Heart left ventricle (tissue), 13 donors: Measurements from ENCODE around the gene VILL.

Experiments
- POLR2A ChIP-seq, 2 donors: fragments of 450-650 bp; IDR thresholded peaks; one replicate each; pipeline ENCODE4 v1.6.1; 2017; ENCODE audit warnings: antibody characterized with exemption in 2 of 2, mild to moderate bottlenecking in 2 of 2, moderate library complexity in 2 of 2
- TF ChIP-seq, protein P1 (sequence below), 12 donors: fragments of 200-600 bp; sonication (generic) in 4 of 12; IDR thresholded peaks; one replicate each; pipeline versions ENCODE4 v1.5.0 to v1.8.0; 2018 to 2022; ENCODE audit warnings: antibody characterized with exemption in 12 of 12, mild to moderate bottlenecking in 5 of 12
- donor health status: ischemic (EF 13 %, LVEDD 7.1; RV severe dilation, severe dysfunction).
- donor health status: DM: no; HTN: yes; CAD: no.
- donor health status: DM: no; HTN: no; CAD: no.
- donor health status: ischemic (EF 25% LVEDD 6.9; RV normal size, moderate dysfunction).
- donor health status: ischemic (EF 25% LVEDD 5.7; RV mildly dilated, moderate dysfunction).
- donor health status: ischemic (EF 35%, LVEDD 5.7; RV mildly dilated, moderate dysfunction).
- donor health status: nonischemic (EF 11% LVEDD 7.7; RV severe dilation, severe dysfunction).
- donor health status: DM: yes; HTN: yes; CAD: no.
- donor health status: PGD.
- donor health status: ischemic (EF 29% LVEDD 5.4; RV normal size, mild dysfunction).
- donor health status: nonischemic (EF 23%, LVEDD 6.1; RV moderate dilation, normal function).

DNA sequence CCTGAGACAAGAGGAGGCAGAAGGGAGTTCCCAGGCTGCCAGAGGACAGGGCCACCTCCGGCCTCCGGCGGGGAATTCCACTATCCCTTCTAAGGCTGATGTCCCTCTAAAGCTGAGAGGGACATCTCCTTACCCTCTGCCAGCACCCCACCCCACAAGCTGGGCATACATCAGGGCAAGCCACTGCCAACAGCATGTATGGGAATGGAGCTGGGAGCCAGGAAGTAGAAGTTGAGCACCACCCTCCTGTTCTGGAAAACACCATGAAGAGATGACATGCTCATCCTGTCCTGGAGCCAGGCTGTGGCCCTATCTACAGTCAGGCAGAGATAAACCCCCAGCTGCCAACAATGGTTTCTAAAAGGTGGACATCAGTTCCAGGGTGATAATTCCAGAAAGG, 31.7 kb downstream of the VILL start:
- TF ChIP-seq, protein P1, sequence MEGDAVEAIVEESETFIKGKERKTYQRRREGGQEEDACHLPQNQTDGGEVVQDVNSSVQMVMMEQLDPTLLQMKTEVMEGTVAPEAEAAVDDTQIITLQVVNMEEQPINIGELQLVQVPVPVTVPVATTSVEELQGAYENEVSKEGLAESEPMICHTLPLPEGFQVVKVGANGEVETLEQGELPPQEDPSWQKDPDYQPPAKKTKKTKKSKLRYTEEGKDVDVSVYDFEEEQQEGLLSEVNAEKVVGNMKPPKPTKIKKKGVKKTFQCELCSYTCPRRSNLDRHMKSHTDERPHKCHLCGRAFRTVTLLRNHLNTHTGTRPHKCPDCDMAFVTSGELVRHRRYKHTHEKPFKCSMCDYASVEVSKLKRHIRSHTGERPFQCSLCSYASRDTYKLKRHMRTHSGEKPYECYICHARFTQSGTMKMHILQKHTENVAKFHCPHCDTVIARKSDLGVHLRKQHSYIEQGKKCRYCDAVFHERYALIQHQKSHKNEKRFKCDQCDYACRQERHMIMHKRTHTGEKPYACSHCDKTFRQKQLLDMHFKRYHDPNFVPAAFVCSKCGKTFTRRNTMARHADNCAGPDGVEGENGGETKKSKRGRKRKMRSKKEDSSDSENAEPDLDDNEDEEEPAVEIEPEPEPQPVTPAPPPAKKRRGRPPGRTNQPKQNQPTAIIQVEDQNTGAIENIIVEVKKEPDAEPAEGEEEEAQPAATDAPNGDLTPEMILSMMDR (IDR thresholded peaks at IDR 0.05), result no peak
- TF ChIP-seq POLR2A (IDR thresholded peaks at IDR 0.05), result no peak
